ENCODE data around the gene SUN3.

DNA sequence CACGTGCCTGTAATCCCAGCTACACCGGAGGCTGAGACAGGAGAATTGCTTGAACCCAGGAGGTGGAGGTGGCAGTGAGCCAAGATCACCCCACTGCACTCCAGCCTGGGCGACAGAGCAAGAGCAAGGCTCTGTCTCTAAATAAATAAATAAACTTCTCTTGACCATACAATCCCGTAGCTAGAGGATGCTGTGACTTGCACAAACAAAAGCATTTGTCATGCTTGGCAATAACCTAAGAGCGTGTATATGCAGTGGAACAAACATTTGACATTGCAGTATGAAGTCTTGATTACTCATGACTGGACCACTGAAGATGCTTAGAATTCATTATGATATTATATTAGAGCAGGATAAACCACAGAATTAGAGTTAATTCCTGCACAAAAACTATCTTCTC is 5.0 kb upstream of the SUN3 start:
- TF ChIP-seq EP300 (IDR thresholded peaks at IDR 0.05) (no peak), POLR2A (IDR thresholded peaks at IDR 0.05) (no peak)
